Measurements from ENCODE around the gene GUCD1. TPM values are rescaled to one million over a fixed set of nuclear protein-coding genes. Genes with fewer than 3 reads are reported as not detected.

The GUCD1 gene
- total RNA-seq, 1 donor from 2014 or later = 81.8 TPM

DNA sequence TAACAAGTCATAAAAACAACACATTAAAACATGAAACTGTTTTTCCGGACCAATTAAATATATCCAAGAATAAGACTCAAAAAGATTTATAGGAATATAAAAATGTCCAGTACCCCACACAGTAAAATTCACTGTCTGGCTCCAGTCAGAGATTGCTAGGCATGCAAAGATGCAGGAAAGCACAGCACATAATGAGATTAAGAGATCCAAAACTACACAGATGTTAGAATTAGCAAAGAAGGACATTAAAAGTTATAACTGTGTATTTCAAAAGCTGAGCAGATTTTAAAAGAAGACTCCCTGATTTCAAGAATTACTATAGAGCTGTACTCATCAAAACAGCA, 24.3 kb upstream of the GUCD1 start:
- TF ChIP-seq, protein P1, sequence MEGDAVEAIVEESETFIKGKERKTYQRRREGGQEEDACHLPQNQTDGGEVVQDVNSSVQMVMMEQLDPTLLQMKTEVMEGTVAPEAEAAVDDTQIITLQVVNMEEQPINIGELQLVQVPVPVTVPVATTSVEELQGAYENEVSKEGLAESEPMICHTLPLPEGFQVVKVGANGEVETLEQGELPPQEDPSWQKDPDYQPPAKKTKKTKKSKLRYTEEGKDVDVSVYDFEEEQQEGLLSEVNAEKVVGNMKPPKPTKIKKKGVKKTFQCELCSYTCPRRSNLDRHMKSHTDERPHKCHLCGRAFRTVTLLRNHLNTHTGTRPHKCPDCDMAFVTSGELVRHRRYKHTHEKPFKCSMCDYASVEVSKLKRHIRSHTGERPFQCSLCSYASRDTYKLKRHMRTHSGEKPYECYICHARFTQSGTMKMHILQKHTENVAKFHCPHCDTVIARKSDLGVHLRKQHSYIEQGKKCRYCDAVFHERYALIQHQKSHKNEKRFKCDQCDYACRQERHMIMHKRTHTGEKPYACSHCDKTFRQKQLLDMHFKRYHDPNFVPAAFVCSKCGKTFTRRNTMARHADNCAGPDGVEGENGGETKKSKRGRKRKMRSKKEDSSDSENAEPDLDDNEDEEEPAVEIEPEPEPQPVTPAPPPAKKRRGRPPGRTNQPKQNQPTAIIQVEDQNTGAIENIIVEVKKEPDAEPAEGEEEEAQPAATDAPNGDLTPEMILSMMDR (IDR thresholded peaks at IDR 0.05; ENCODE audit: insufficient read depth, low read length, poor library complexity, severe bottlenecking) = no peak
- Histone ChIP-seq H3K27me3 (ENCODE audit: control insufficient read depth, insufficient read depth, low read length) (no peaks in the 10 kb centered on the region), H3K4me3 (ENCODE audit: low read depth, low read length) (no peak overlapping the region), H3K36me3 (ENCODE audit: control insufficient read depth, insufficient read depth, low read length) (no peaks in the 10 kb centered on the region)
- no peak for DNase-seq (ENCODE audit: low read depth)

DNA sequence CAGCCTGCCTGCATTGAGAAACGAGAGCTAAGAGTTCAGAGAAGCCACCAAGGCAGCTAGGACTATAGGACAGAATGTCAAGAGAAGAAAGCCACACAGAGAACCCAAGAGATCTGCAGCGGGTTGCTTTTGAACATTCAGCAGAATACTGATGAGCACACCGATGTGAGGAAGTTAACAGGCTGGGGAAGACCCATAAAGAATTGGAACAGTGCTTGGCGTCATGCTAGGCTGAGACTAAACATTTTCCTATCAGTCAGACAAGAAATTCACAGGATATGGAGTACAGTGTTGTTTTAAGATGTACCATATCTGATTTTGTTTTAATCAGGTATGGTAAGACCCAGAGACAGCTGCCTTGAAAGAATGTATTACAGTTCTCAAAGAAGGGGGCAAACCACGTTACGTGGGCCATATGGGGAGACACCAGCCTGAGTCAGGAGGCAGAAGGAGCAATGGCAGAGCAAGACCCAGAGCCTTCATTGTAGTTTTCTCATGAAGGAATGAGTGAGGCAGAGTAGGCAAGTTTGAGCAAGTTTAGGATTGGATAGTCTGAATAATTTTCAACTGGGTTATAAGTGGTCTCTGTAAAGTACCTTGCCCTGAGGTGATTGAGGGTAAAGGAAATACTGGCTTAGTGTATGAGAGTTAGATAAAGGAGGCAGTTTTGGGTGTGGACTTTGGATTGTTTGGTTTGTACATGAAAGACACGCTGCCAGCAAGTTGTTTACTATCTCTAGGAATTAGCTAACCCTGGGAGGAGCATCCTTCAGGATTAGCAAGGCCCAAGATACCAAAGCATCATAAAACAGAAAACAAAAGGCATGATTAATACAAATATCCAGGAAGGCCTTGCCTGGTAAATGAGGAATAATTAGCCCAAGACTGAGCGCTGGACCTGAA, 23.7 kb upstream of the GUCD1 start:
- TF ChIP-seq, protein P1 (IDR thresholded peaks at IDR 0.05; ENCODE audit: insufficient read depth, low read length, poor library complexity, severe bottlenecking) = no peak
- Histone ChIP-seq H3K36me3 (ENCODE audit: control insufficient read depth, insufficient read depth, low read length) (no peaks in the 10 kb centered on the region), H3K27me3 (ENCODE audit: control insufficient read depth, insufficient read depth, low read length) (no peaks in the 10 kb centered on the region), H3K4me3 (ENCODE audit: low read depth, low read length) (no peak overlapping the region)
- DNase-seq (ENCODE audit: low read depth) = no peak

DNA sequence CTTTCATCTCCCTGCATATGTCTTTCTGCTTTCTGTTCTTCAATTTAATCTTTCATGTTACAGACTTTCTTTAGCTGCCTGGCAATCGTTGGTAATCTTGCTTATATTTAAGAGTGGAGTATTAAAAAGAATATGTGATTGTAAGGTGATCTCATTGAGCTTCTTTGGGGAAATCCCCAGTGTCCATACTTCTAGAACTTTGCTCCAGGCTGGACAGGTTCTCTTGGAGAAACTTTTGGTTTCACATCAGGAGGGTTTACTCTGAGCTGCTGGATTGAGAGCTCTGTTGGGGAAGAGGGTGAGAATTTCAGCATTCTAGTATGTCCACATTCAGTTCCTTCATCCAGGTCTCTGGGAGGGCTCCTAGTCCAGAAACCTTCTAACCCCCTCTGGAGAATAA, 21.8 kb upstream of the GUCD1 start:
- DNase-seq (ENCODE audit: low read depth) = no peak
- TF ChIP-seq, protein P1 (IDR thresholded peaks at IDR 0.05; ENCODE audit: insufficient read depth, low read length, poor library complexity, severe bottlenecking) = no peak
- H3K27me3 ChIP-seq (ENCODE audit: control insufficient read depth, insufficient read depth, low read length) = no peaks in the 10 kb centered on the region
- H3K4me3 ChIP-seq (ENCODE audit: low read depth, low read length) = no peak overlapping the region
- H3K36me3 ChIP-seq (ENCODE audit: control insufficient read depth, insufficient read depth, low read length) = no peaks in the 10 kb centered on the region

GRCh38 chr22:24571266-24571665, 16.3 kb upstream of the GUCD1 start:
- TF ChIP-seq, protein P1 (IDR thresholded peaks at IDR 0.05; ENCODE audit: insufficient read depth, low read length, poor library complexity, severe bottlenecking) = no peak
- Histone ChIP-seq H3K36me3 (ENCODE audit: control insufficient read depth, insufficient read depth, low read length) (no peaks in the 10 kb centered on the region), H3K4me3 (ENCODE audit: low read depth, low read length) (no peak overlapping the region), H3K27me3 (ENCODE audit: control insufficient read depth, insufficient read depth, low read length) (no peaks in the 10 kb centered on the region)
- no peak for DNase-seq (ENCODE audit: low read depth)

DNA sequence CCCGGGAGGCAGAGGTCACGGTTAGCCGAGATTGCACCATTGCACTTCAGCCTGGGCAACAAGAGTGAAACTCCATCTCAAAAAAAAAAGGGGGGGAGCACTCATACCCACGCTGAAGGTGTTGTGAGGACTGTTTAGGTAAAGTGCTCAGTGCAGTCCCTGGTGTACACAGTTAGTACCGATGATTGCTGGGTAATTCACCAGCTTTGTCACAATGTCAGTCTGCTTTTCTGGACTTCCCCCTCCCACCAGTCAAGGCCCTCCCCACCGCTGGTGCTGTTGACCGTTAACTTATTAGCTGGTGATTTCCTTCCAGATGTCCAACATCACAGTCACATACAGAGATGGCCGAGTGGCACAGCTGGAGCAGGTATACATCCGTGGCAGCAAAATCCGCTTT, 12.7 kb upstream of the GUCD1 start:
- Histone ChIP-seq H3K27me3 (ENCODE audit: control insufficient read depth, insufficient read depth, low read length) (no peaks in the 10 kb centered on the region), H3K36me3 (ENCODE audit: control insufficient read depth, insufficient read depth, low read length) (no peaks in the 10 kb centered on the region), H3K4me3 (ENCODE audit: low read depth, low read length) (no peak overlapping the region)
- TF ChIP-seq, protein P1 (IDR thresholded peaks at IDR 0.05; ENCODE audit: insufficient read depth, low read length, poor library complexity, severe bottlenecking) = no peak
- DNase-seq (ENCODE audit: low read depth) = no peak
